Hepatic stellate cell (primary cell): ENCODE results near the gene PTMS.

ENCODE experiments used
- DNase-seq: peaks from one replicate; pipeline ENCODE4 v3.0.0; 2011; ENCODE audit warnings: low spot score

PTMS gene

GRCh38 chr12:6752167-6752920, 13.8 kb upstream of the PTMS start:
- peak; percentile 84 for DNase-seq

DNA sequence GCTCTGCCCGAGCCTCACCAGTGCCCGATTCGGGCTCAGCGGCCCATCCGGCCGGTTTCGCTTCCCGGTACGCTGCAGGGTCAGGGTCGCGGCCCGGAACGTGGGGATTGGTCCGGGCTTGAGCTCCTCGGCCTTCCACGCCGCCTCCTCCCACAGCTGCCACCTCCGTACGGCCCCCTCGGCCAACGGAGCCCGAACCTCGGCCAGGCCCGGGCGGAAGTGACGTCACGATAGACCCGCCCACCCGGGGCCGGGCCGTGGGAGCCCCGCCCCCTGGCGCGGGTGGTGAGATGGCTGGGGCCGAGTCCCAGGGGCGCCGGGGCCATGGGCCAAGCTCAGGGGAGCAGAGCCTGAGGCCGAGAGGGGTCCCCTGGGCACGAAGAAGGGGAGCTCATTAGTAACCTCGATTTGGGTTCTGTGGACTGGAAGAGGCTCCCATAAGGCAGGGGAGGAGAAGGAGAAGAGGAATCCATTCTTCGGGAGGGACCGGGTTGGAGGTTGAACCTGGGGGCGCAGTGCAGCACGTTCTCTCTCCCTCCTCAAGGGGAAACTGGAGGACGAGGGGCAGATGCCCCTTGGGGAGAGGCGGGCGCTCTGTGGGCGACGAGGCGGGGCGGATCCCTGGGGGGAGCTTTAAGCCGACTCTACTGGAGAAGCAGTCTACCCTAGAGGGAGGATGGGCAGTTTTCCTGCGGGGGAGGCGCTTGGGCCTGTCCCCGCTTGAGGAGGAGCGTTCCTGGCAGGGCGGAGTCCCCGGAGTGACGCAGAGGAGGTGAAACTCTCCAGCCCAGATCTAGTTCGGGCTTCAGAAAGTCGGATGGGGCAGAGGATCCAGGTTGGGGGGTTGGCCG, 13.0 kb upstream of the PTMS start, which contains the start of gene MLF2:
TSS of gene MLF2 (minus strand) at position 221 of the 851 bp plus-strand sequence. CDS start 807 bp downstream, outside the sequence.
- peak; percentile 98 for DNase-seq

- no peak for DNase-seq
Observed at GRCh38 chr12:6753772-6754356, 12.3 kb upstream of the PTMS start.

GRCh38 chr12:6754411-6754810, 11.8 kb upstream of the PTMS start:
- no peak for DNase-seq

GRCh38 chr12:6757028-6757690, 9.0 kb upstream of the PTMS start:
- no peak for DNase-seq

- no peak for DNase-seq
Observed at GRCh38 chr12:6758506-6759095, 7.6 kb upstream of the PTMS start.

DNA sequence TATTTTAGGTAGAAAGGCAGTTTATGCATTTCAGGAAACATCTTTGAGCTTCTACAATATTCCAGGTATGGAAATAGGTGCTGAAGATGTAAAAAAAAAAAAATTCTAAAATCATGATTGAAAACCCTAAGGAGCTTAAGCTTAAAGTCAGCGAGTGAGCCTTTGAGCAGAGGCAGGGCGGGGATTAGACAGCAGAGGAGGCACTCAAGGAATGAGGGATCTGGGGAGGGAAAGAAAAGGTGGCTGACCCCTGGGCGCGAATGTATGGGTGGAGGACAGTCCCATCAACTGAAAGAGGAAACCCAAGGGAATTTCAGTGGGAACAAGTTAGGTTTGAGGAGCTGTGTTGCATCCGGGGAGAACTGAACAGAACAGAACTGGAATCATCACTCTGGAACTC, 6.4 kb upstream of the PTMS start:
- no peak for DNase-seq

- no peak for DNase-seq
Observed at GRCh38 chr12:6763380-6763779, 2.8 kb upstream of the PTMS start.

- peak; percentile 99 for DNase-seq
Observed at GRCh38 chr12:6764011-6764828, 1.9 kb upstream of the PTMS start.

- no peak for DNase-seq
Observed at GRCh38 chr12:6765048-6765633, 1.0 kb upstream of the PTMS start.

DNA sequence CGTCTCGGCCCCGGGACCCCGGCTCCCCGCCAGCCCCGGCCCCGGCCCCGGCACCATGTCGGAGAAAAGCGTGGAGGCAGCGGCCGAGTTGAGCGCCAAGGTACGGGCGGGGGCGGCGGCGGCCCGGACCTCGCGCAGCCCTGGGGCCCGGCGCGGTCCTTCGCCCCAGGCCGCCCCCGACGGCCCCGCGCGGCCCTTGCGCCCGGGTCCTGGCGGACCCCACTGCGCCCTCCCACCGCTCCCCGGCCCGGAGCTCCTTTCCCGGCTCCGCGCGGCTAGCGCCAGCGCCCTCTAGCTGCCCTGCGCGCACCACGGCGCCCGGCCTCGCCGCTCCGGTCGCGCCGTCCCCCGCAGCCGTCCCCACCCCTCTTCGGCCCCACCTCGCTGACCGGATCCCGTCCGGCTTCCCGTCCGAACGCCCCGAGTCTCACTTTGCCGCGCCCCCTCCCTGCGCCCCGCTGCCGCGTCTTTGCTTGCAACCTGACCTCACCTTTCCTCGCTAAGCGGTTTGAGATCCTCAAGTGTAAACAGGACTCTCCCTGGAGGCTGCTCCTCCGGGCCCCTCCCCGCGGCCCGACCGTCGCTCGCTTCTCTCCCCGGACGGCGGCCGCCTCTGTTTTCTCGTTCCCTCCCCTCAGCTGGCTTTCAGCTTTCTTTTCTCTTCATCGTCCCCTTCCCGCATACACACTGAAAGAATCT, 637 bp downstream of the PTMS start:
- DNase-seq, result peak; percentile 81

- DNase-seq, result peak; percentile 61
Observed at GRCh38 chr12:6767353-6768319, 1.5 kb downstream of the PTMS start.

GRCh38 chr12:6768437-6768914, 2.3 kb downstream of the PTMS start:
- no peak for DNase-seq

GRCh38 chr12:6768990-6769389, 2.8 kb downstream of the PTMS start:
- no peak for DNase-seq

GRCh38 chr12:6769666-6770065, 3.5 kb downstream of the PTMS start:
- DNase-seq, result no peak

DNA sequence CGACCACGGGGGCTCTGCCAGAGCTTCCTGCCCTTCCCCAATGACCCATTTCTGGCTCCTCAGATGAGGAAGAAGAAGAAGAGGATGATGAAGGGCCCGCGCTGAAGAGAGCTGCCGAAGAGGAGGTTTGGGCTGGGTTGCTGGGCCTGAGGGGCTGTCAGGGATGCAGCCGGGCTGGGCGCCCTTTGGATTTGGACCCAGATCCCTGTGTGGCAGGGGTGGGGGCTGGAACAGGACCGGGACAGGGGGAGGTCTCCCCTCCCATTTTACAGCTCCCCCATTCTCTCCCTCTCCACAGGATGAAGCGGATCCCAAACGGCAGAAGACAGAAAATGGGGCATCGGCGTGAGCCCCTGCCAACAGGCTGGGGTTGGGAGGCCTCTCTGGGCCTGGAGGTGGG, 3.9 kb downstream of the PTMS start:
- no peak for DNase-seq

DNA sequence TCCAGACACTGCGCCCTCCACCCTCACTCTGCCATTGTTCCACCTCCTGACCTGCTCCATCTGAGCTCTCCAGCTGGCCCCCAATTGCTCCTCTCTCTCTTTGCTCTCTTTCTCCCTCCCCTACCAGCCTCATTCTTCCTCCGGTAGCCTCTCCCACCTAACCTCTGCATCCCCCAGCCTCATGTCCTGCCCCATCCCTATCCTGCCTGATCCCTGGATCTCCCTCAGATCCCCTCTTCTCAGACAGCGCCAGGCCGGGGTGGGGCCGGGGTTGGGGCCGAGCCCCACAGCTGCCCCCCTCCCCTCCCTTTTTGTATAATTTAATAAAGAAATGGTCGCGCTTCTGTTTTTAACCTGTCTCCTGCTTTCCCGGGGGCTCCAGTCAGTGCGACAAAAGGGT, 4.4 kb downstream of the PTMS start:
- DNase-seq, result no peak

GRCh38 chr12:6771091-6771495, 4.9 kb downstream of the PTMS start:
- no peak for DNase-seq
